ENCODE data around the gene ADA. TPM values are rescaled to one million over a fixed set of nuclear protein-coding genes. Genes with fewer than 3 reads are reported as not detected.

Gene ADA
- total and polyA plus RNA-seq, 2 of the 13 experiments (the other 11 are each of a cell fraction or from before 2014, with no cell fraction given): 2.5 to 11.3 TPM

DNA sequence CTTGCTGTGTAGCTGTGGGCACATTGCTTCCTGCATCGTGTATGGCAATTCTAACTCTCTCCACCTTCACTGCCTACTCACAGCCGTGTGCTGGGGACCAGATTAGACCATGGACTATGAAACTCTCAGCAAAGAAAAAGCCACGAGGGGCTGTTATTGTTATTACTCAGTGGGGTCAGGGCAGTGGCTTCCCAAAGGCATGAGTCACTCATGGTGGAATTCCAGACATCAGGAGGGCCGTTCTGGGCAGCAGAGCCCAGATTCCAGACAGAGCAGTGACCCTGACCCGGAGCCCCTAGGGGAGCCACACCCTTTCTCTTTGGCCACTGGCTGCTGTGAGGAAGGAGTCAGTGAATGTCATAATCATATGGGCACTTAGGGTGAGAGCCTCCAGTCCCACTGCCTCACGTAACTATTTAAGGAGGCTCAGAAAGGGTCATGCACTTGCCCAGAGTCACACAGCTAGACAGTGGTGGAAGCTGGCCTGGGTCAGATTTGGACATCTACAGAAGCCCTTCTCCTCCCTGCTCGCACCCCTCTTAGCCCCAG lies 41.5 kb upstream of the ADA start (continued):
- TF ChIP-seq, protein P1, sequence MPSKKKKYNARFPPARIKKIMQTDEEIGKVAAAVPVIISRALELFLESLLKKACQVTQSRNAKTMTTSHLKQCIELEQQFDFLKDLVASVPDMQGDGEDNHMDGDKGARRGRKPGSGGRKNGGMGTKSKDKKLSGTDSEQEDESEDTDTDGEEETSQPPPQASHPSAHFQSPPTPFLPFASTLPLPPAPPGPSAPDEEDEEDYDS (CRISPR knock-in tag; IDR thresholded peaks at IDR 0.05): no peak; the same call in 1 of the 2 replicates
- TF ChIP-seq ZKSCAN8 (CRISPR knock-in tag; IDR thresholded peaks at IDR 0.05; ENCODE audit: borderline replicate concordance) (peak; percentile 58; the same call in 1 of the 2 replicates), ZNF138 (CRISPR knock-in tag; IDR thresholded peaks at IDR 0.05; ENCODE audit: low read depth) (no peak), MYNN (CRISPR knock-in tag; IDR thresholded peaks at IDR 0.05; ENCODE audit: low read depth) (no peak), ZFP1 (CRISPR knock-in tag; IDR thresholded peaks at IDR 0.05) (no peak), HNRNPL (IDR thresholded peaks at IDR 0.05; ENCODE audit: low read depth, low read length) (no peak), ZNF264 (CRISPR knock-in tag; IDR thresholded peaks at IDR 0.05) (no peak), PHF5A (CRISPR knock-in tag; IDR thresholded peaks at IDR 0.05; ENCODE audit: low read depth, unreplicated experiment) (no peak), ZNF782 (CRISPR knock-in tag; IDR thresholded peaks at IDR 0.05; ENCODE audit: borderline replicate concordance) (no peak), POLR2G (IDR thresholded peaks at IDR 0.05; ENCODE audit: low read depth, low read length) (no peak), MATR3 (CRISPR knock-in tag; IDR thresholded peaks at IDR 0.05) (no peak)
- TF ChIP-seq, protein P2, sequence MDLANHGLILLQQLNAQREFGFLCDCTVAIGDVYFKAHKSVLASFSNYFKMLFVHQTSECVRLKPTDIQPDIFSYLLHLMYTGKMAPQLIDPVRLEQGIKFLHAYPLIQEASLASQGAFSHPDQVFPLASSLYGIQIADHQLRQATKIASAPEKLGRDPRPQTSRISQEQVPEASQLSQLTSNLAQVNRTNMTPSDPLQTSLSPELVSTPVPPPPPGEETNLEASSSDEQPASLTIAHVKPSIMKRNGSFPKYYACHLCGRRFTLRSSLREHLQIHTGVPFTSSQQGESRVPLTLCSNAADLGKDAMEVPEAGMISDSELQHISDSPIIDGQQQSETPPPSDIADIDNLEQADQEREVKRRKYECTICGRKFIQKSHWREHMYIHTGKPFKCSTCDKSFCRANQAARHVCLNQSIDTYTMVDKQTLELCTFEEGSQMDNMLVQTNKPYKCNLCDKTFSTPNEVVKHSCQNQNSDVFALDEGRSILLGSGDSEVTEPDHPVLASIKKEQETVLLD (CRISPR knock-in tag; IDR thresholded peaks at IDR 0.05; ENCODE audit: low read depth): no peak
- TF ChIP-seq, protein P3, sequence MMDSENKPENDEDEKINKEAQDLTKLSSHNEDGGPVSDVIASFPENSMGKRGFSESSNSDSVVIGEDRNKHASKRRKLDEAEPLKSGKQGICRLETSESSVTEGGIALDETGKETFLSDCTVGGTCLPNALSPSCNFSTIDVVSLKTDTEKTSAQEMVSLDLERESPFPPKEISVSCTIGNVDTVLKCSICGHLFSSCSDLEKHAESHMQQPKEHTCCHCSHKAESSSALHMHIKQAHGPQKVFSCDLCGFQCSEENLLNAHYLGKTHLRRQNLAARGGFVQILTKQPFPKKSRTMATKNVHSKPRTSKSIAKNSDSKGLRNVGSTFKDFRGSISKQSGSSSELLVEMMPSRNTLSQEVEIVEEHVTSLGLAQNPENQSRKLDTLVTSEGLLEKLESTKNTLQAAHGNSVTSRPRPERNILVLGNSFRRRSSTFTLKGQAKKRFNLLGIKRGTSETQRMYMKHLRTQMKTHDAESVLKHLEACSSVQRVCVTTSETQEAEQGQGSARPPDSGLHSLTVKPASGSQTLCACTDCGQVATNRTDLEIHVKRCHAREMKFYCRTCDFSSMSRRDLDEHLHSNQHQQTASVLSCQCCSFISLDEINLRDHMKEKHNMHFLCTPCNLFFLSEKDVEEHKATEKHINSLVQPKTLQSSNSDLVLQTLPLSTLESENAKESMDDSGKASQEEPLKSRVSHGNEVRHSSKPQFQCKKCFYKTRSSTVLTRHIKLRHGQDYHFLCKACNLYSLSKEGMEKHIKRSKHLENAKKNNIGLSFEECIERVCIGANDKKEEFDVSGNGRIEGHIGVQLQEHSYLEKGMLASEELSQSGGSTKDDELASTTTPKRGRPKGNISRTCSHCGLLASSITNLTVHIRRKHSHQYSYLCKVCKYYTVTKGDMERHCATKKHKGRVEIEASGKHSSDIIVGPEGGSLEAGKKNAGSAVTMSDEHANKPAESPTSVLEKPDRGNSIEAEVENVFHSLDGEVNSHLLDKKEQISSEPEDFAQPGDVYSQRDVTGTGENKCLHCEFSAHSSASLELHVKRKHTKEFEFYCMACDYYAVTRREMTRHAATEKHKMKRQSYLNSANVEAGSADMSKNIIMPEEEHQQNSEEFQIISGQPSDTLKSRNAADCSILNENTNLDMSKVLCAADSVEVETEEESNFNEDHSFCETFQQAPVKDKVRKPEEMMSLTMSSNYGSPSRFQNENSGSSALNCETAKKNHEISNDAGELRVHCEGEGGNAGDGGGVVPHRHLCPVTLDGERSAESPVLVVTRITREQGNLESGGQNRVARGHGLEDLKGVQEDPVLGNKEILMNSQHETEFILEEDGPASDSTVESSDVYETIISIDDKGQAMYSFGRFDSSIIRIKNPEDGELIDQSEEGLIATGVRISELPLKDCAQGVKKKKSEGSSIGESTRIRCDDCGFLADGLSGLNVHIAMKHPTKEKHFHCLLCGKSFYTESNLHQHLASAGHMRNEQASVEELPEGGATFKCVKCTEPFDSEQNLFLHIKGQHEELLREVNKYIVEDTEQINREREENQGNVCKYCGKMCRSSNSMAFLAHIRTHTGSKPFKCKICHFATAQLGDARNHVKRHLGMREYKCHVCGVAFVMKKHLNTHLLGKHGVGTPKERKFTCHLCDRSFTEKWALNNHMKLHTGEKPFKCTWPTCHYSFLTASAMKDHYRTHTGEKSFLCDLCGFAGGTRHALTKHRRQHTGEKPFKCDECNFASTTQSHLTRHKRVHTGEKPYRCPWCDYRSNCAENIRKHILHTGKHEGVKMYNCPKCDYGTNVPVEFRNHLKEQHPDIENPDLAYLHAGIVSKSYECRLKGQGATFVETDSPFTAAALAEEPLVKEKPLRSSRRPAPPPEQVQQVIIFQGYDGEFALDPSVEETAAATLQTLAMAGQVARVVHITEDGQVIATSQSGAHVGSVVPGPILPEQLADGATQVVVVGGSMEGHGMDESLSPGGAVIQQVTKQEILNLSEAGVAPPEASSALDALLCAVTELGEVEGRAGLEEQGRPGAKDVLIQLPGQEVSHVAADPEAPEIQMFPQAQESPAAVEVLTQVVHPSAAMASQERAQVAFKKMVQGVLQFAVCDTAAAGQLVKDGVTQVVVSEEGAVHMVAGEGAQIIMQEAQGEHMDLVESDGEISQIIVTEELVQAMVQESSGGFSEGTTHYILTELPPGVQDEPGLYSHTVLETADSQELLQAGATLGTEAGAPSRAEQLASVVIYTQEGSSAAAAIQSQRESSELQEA (CRISPR knock-in tag; IDR thresholded peaks at IDR 0.05; ENCODE audit: not compliant biosample characterization): no peak
- TF ChIP-seq, protein P4, sequence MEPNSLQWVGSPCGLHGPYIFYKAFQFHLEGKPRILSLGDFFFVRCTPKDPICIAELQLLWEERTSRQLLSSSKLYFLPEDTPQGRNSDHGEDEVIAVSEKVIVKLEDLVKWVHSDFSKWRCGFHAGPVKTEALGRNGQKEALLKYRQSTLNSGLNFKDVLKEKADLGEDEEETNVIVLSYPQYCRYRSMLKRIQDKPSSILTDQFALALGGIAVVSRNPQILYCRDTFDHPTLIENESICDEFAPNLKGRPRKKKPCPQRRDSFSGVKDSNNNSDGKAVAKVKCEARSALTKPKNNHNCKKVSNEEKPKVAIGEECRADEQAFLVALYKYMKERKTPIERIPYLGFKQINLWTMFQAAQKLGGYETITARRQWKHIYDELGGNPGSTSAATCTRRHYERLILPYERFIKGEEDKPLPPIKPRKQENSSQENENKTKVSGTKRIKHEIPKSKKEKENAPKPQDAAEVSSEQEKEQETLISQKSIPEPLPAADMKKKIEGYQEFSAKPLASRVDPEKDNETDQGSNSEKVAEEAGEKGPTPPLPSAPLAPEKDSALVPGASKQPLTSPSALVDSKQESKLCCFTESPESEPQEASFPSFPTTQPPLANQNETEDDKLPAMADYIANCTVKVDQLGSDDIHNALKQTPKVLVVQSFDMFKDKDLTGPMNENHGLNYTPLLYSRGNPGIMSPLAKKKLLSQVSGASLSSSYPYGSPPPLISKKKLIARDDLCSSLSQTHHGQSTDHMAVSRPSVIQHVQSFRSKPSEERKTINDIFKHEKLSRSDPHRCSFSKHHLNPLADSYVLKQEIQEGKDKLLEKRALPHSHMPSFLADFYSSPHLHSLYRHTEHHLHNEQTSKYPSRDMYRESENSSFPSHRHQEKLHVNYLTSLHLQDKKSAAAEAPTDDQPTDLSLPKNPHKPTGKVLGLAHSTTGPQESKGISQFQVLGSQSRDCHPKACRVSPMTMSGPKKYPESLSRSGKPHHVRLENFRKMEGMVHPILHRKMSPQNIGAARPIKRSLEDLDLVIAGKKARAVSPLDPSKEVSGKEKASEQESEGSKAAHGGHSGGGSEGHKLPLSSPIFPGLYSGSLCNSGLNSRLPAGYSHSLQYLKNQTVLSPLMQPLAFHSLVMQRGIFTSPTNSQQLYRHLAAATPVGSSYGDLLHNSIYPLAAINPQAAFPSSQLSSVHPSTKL (CRISPR knock-in tag; IDR thresholded peaks at IDR 0.05): peak; percentile 96

Data from HepG2 (cell line).